ENCODE results near the gene COMT. TPM values are rescaled to one million over a fixed set of nuclear protein-coding genes. Genes with fewer than 3 reads are reported as not detected.

COMT gene
- total RNA-seq, 1 experiment from 2014 or later, result 108 TPM

- ChIA-PET CTCF (no interaction called here), POLR2A (no interaction called here)
- TF ChIP-seq SIN3A (IDR thresholded peaks at IDR 0.05; ENCODE audit: borderline replicate concordance, insufficient read depth, low read depth, low read length) (no peak), TCF7L2 (IDR thresholded peaks at IDR 0.05; ENCODE audit: low read depth, low read length) (no peak), REST (IDR thresholded peaks at IDR 0.05; ENCODE audit: insufficient read depth in 1 of 2, low read depth in 2 of 2, low read length in 1 of 2) (no peak), POLR2AphosphoS5 (IDR thresholded peaks at IDR 0.05; ENCODE audit: low read depth, low read length) (no peak)
- Histone ChIP-seq H3K9me3 (ENCODE audit: control insufficient read depth, insufficient read depth, low read depth, low read length) (no peaks in the 10 kb centered on the region), H3K36me3 (ENCODE audit: control insufficient read depth, insufficient read depth, low read length) (no peaks in the 10 kb centered on the region; the same call in 1 of the 2 replicates), H3K4me1 (ENCODE audit: control insufficient read depth, insufficient read depth, low read length) (no peaks in the 10 kb centered on the region), H3K27ac (ENCODE audit: low read length) (no peak overlapping the region), H3K27me3 (ENCODE audit: control insufficient read depth, insufficient read depth, low read length) (no peaks in the 10 kb centered on the region), H3K4me3 (ENCODE audit: low read depth in 2 of 2, low read length in 2 of 2) (no peak overlapping the region)
- no TSS peak for BruUV-seq (replicated peaks)
- ATAC-seq, result no peak
- in situ Hi-C loops (cut with HindIII; ENCODE audit: low pct_unique_long_range_greater_than_20kb, low sequenced_read_pairs) (no loop called here), intact Hi-C loops (cut with micrococcal nuclease; ENCODE audit: unreplicated experiment) (loop anchor here (5.0 kb wide), 1 partner anchor 40 kb away; no protein-coding TSS in a partner anchor)
- no peak for DNase-seq (ENCODE audit: low read depth, low spot score)
Measured at GRCh38 chr22:20011993-20012740, 70.6 kb downstream of the COMT start.

GRCh38 chr22:20012741-20013331 lies 71.3 kb downstream of the COMT start:
- H3K4me3 ChIP-seq (ENCODE audit: low read depth in 2 of 2, low read length in 2 of 2), result no peak overlapping the region
- no peak overlapping the region for H3K27ac ChIP-seq (ENCODE audit: low read length)
- intact Hi-C loops (cut with micrococcal nuclease; ENCODE audit: unreplicated experiment), result loop anchor here (5.0 kb wide), 1 partner anchor 41 kb away; no protein-coding TSS in a partner anchor
- H3K9me3 ChIP-seq (ENCODE audit: control insufficient read depth, insufficient read depth, low read depth, low read length), result no peaks in the 10 kb centered on the region
- in situ Hi-C loops (cut with HindIII; ENCODE audit: low pct_unique_long_range_greater_than_20kb, low sequenced_read_pairs), result no loop called here
- POLR2A ChIA-PET, result no interaction called here
- no peak for DNase-seq (ENCODE audit: low read depth, low spot score)
- H3K36me3 ChIP-seq (ENCODE audit: control insufficient read depth, insufficient read depth, low read length), result no peaks in the 10 kb centered on the region; the same call in 1 of the 2 replicates
- no peak for ATAC-seq
- no peak for TF ChIP-seq TCF7L2 (IDR thresholded peaks at IDR 0.05; ENCODE audit: low read depth, low read length)
- TF ChIP-seq REST (IDR thresholded peaks at IDR 0.05; ENCODE audit: insufficient read depth in 1 of 2, low read depth in 2 of 2, low read length in 1 of 2), result no peak
- no peak for TF ChIP-seq CTCF (IDR thresholded peaks at IDR 0.05)
- TF ChIP-seq POLR2AphosphoS5 (IDR thresholded peaks at IDR 0.05; ENCODE audit: low read depth, low read length), result no peak
- TF ChIP-seq SIN3A (IDR thresholded peaks at IDR 0.05; ENCODE audit: borderline replicate concordance, insufficient read depth, low read depth, low read length), result no peak
- H3K27me3 ChIP-seq (ENCODE audit: control insufficient read depth, insufficient read depth, low read length), result no peaks in the 10 kb centered on the region
- CTCF ChIA-PET, result interaction anchor here (0.6 to 1.3 kb wide), 4 partner anchors 14 to 289 kb away, joined by 4 to 10 read pairs (median 6); no protein-coding TSS in a partner anchor
- BruUV-seq (replicated peaks), result no TSS peak
- no peaks in the 10 kb centered on the region for H3K4me1 ChIP-seq (ENCODE audit: control insufficient read depth, insufficient read depth, low read length)

All from Panc1 (cell line).